HEK293T (cell line): ENCODE measurements around the gene AMOTL2.

Source experiments
- CTCF ChIA-PET: fragments of 350-600 bp; formaldehyde crosslinking; extraction: SDS; loops from one replicate; lab custom pipeline; 2021; ENCODE audit warnings: antibody characterized with exemption, inconsistent platforms; lab: Yijun Ruan, JAX
- POLR2A ChIA-PET: fragments of 350-600 bp; formaldehyde crosslinking; extraction: SDS; loops from one replicate; lab custom pipeline; 2020; ENCODE audit warnings: antibody characterized with exemption, inconsistent platforms; lab: Yijun Ruan, JAX
- DNase-seq: peaks from one replicate; pipeline ENCODE4 v3.0.0; 2012; ENCODE audit warnings: mixed read lengths; ENCODE audit errors: extremely low spot score
- ARNT ChIP-seq: fragments of 450-650 bp; IDR thresholded peaks from 2 replicates; pipeline ENCODE4 v1.6.1; 2017; ENCODE audit warnings: mild to moderate bottlenecking
- BHLHE40 ChIP-seq: fragments of 450-650 bp; IDR thresholded peaks from 2 replicates; pipeline ENCODE4 v1.6.1; 2016; ENCODE audit warnings: mild to moderate bottlenecking, moderate library complexity, borderline replicate concordance
- CTBP1 ChIP-seq: fragments of 450-650 bp; IDR thresholded peaks from 2 replicates; pipeline ENCODE4 v1.6.1; 2016; ENCODE audit warnings: borderline replicate concordance
- ELF4 ChIP-seq: fragments of 450-650 bp; IDR thresholded peaks from 2 replicates; pipeline ENCODE4 v1.6.1; 2017; ENCODE audit warnings: antibody characterized with exemption
- FOXA1 ChIP-seq: fragments of 450-650 bp; IDR thresholded peaks from 2 replicates; pipeline ENCODE4 v1.6.1; 2016; ENCODE audit warnings: mild to moderate bottlenecking
- FOXK2 ChIP-seq: fragments of 450-650 bp; IDR thresholded peaks from 2 replicates; pipeline ENCODE4 v1.6.1; 2016; ENCODE audit warnings: mild to moderate bottlenecking
- FOXM1 ChIP-seq: fragments of 450-650 bp; IDR thresholded peaks from 2 replicates; pipeline ENCODE4 v1.6.1; 2017; ENCODE audit warnings: mild to moderate bottlenecking, borderline replicate concordance
- HDGF ChIP-seq: fragments of 450-650 bp; IDR thresholded peaks from 2 replicates; pipeline ENCODE4 v1.6.1; 2017; ENCODE audit warnings: antibody characterized with exemption, borderline replicate concordance
- L3MBTL2 ChIP-seq: fragments of 450-650 bp; conservative IDR thresholded peaks from 2 replicates; pipeline ENCODE4 v1.6.1; 2016; ENCODE audit warnings: mild to moderate bottlenecking
- LEF1 ChIP-seq: fragments of 450-650 bp; IDR thresholded peaks from 2 replicates; pipeline ENCODE4 v1.6.1; 2017; ENCODE audit warnings: mild to moderate bottlenecking, borderline replicate concordance
- NFRKB ChIP-seq: fragments of 450-650 bp; IDR thresholded peaks from 2 replicates; pipeline ENCODE4 v1.6.1; 2016; ENCODE audit warnings: mild to moderate bottlenecking, moderate library complexity
- SP1 ChIP-seq: fragments of 450-650 bp; IDR thresholded peaks from 2 replicates; pipeline ENCODE4 v1.6.1; 2017
- TARDBP ChIP-seq: fragments of 450-650 bp; IDR thresholded peaks from 2 replicates; pipeline ENCODE4 v1.6.1; 2016
- ZNF384 ChIP-seq: fragments of 450-650 bp; IDR thresholded peaks from 2 replicates; pipeline ENCODE4 v1.6.1; 2016
- TF ChIP-seq, protein P1 (sequence below): fragments of 450-650 bp; IDR thresholded peaks from 2 replicates; pipeline ENCODE4 v1.6.1; 2016

The AMOTL2 gene

DNA sequence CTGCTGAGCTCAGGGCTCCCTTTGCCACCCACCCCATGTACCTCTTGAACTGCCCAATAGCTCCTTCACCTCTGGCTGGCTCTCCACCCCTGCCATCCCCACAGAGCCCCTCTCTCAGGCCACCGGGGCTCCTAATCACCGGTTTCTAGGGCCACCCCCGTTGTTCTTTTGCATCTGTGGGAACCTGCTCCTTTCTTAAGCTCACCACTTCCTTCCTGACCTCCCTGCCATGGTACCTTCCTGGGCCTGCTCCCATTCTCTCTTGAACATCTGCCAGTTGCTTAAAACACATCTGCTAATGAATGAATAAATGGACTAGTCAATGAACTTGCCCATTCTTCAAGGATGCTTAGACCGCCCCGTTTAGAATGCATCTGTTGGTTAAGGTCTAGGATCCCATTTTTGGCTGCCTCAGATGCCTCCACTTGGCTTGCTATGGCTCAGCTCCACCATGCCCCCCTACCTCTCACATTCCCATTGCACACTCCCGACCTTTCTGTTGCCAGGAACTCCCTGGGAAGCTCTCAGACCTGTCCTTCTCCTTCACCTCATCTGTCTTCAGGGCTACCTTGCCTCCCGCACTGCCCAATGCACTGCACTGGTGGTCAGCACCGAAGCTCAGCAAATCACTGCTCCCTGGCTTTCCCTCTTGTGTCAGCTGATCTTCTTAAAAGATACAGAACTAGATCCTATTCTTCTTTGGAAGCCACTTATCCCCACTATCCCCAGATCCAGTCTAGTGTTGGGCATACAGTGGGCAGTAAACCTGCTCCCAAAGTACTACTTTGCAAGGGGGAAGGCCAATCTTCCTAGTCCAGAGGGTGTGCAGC lies 9.1 kb downstream of the AMOTL2 start:
- ChIA-PET POLR2A (interaction anchor here (0.9 to 4.7 kb wide), 4 partner anchors 9 to 121 kb away, joined by 3 to 41 read pairs (median 5); partner anchors contain the start of genes AMOTL2, ANAPC13 and CEP63), CTCF (interaction anchor here (0.7 to 2.6 kb wide), 4 partner anchors 10 to 57 kb away, joined by 3 to 13 read pairs (median 3); no protein-coding TSS in a partner anchor)
- no peak for TF ChIP-seq FOXK2
- TF ChIP-seq L3MBTL2, result no peak
- TF ChIP-seq LEF1, result no peak
- TF ChIP-seq BHLHE40, result no peak
- TF ChIP-seq FOXA1, result no peak
- no peak for TF ChIP-seq NFRKB
- no peak for TF ChIP-seq ARNT
- TF ChIP-seq HDGF, result no peak
- DNase-seq, result no peak

GRCh38 chr3:134364061-134364935 lies 9.9 kb downstream of the AMOTL2 start:
- ChIA-PET POLR2A (interaction anchor here (0.9 to 4.7 kb wide), 6 partner anchors 10 to 122 kb away, joined by 3 to 41 read pairs (median 4); partner anchors contain the start of genes AMOTL2, ANAPC13 and CEP63), CTCF (interaction anchor here (0.7 to 2.6 kb wide), 5 partner anchors 10 to 56 kb away, joined by 3 to 13 read pairs (median 3); no protein-coding TSS in a partner anchor)
- peak; percentile 69 for DNase-seq
- TF ChIP-seq L3MBTL2, result no peak
- TF ChIP-seq BHLHE40, result no peak
- no peak for TF ChIP-seq TARDBP
- no peak for TF ChIP-seq FOXM1
- TF ChIP-seq, protein P1, sequence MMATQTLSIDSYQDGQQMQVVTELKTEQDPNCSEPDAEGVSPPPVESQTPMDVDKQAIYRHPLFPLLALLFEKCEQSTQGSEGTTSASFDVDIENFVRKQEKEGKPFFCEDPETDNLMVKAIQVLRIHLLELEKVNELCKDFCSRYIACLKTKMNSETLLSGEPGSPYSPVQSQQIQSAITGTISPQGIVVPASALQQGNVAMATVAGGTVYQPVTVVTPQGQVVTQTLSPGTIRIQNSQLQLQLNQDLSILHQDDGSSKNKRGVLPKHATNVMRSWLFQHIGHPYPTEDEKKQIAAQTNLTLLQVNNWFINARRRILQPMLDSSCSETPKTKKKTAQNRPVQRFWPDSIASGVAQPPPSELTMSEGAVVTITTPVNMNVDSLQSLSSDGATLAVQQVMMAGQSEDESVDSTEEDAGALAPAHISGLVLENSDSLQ, result peak; percentile 57
- TF ChIP-seq CTBP1, result no peak
- no peak for TF ChIP-seq ZNF384
- TF ChIP-seq NFRKB, result no peak

GRCh38 chr3:134363381-134363755 lies 10.9 kb downstream of the AMOTL2 start:
- DNase-seq, result no peak
- ChIA-PET CTCF (interaction anchor here (0.6 to 2.6 kb wide), 2 partner anchors 55 to 1322 kb away, joined by 4 to 13 read pairs; no protein-coding TSS in a partner anchor), POLR2A (interaction anchor here (0.9 to 4.7 kb wide), 5 partner anchors 11 to 122 kb away, joined by 3 to 41 read pairs (median 4); partner anchors contain the start of genes AMOTL2, ANAPC13 and CEP63)
- TF ChIP-seq FOXA1 (no peak), FOXM1 (no peak)

- POLR2A ChIA-PET, result interaction anchor here (2.1 to 4.7 kb wide), 2 partner anchors 12 to 123 kb away, joined by 6 to 41 read pairs; partner anchors contain the start of genes AMOTL2, ANAPC13 and CEP63
- TF ChIP-seq LEF1 (no peak), CTBP1 (no peak), FOXK2 (no peak), L3MBTL2 (no peak), ZNF384 (no peak), FOXM1 (no peak), ARNT (no peak)
- TF ChIP-seq, protein P1, result no peak
- CTCF ChIA-PET, result interaction anchor here (0.6 to 2.6 kb wide), 2 partner anchors 54 to 1321 kb away, joined by 4 to 13 read pairs; no protein-coding TSS in a partner anchor
- no peak for DNase-seq
Measured at GRCh38 chr3:134362670-134363380, 11.4 kb downstream of the AMOTL2 start.

- DNase-seq, result no peak
- ChIA-PET CTCF (no interaction called here), POLR2A (interaction anchor here (4.7 kb wide), 1 partner anchor 12 kb away, joined by 41 read pairs; the partner anchor contains the start of gene AMOTL2)
- TF ChIP-seq TARDBP (no peak), L3MBTL2 (no peak), FOXK2 (no peak), NFRKB (no peak), ELF4 (no peak), ARNT (no peak), CTBP1 (no peak), SP1 (no peak), HDGF (no peak), BHLHE40 (no peak)
- TF ChIP-seq, protein P1, result no peak
Measured at GRCh38 chr3:134362221-134362620, 12.0 kb downstream of the AMOTL2 start.
